ENCODE data around the gene ABAT. TPM values are rescaled to one million over a fixed set of nuclear protein-coding genes. Genes with fewer than 3 reads are reported as not detected.

ABAT gene
- total RNA-seq, 1 donor from 2014 or later = 24.2 TPM

DNA sequence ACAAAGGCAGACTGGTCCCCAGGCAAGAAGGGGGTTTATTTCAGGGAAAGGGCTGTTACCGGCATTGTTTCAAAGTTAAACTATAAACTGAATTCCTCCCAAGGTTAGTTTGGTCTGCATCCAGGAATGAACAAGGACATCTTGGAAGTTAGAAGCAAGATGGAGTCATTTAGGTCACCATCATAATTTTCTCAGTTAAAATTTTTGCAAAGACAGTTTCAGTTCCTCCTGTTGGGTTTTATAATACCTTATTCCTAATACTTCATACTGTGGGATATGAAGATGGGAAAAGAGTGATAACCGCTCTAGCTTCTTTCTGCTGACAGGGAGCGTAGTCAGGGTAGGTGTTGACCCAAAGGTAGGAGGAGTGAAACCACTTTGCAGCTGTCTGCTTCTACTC lies 148.0 kb downstream of the ABAT start:
- intact Hi-C loops (cut with micrococcal nuclease) = no loop called here
- no peak for DNase-seq (ENCODE audit: low spot score)
- no peaks in the 10 kb centered on the region for H3K9me3 Mint-ChIP-seq
- H3K36me3 Mint-ChIP-seq (ENCODE audit: low read depth) = peaks cover 61% of the 10 kb centered on the region
- no peak overlapping the region for H3K4me3 Mint-ChIP-seq (ENCODE audit: low read depth)
- H3K27me3 Mint-ChIP-seq (ENCODE audit: low read depth) = no peaks in the 10 kb centered on the region
- H3K4me1 Mint-ChIP-seq (ENCODE audit: low read depth) = peaks cover 20% of the 10 kb centered on the region
- H3K27ac Mint-ChIP-seq = no peak overlapping the region

DNA sequence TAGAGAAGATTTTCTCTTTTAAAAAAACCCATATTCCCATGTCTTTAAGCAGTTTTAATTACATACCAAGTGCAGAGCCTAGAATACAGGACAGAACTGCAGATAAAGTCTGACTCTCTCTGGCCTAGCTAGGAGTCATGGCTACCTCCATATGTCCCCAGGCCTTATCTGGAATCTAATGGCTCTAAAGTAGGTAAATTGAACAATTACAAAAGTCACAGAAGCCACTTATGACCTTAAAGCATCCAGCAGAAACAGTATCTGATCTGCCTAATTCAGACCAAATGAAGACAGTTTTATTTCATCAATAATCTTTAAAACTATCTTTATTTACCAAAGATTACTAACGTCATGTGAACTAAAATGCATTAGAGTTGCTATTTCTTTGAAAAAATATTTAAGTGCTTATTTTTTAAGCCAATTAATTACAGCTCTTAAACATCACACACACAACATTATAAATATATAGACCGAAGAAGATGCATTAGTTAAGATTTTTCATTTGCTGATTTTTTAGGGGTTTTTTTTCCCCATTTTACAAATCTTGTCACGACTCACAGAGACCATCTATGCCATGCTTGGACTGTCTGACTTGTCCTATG lies 152.0 kb downstream of the ABAT start:
- Mint-ChIP-seq H3K4me3 (ENCODE audit: low read depth) (no peak overlapping the region), H3K27ac (no peak overlapping the region), H3K36me3 (ENCODE audit: low read depth) (peaks cover 62% of the 10 kb centered on the region), H3K4me1 (ENCODE audit: low read depth) (peaks cover 12% of the 10 kb centered on the region), H3K9me3 (no peaks in the 10 kb centered on the region), H3K27me3 (ENCODE audit: low read depth) (no peaks in the 10 kb centered on the region)
- no peak for DNase-seq (ENCODE audit: low spot score)
- intact Hi-C loops (cut with micrococcal nuclease) = no loop called here

DNA sequence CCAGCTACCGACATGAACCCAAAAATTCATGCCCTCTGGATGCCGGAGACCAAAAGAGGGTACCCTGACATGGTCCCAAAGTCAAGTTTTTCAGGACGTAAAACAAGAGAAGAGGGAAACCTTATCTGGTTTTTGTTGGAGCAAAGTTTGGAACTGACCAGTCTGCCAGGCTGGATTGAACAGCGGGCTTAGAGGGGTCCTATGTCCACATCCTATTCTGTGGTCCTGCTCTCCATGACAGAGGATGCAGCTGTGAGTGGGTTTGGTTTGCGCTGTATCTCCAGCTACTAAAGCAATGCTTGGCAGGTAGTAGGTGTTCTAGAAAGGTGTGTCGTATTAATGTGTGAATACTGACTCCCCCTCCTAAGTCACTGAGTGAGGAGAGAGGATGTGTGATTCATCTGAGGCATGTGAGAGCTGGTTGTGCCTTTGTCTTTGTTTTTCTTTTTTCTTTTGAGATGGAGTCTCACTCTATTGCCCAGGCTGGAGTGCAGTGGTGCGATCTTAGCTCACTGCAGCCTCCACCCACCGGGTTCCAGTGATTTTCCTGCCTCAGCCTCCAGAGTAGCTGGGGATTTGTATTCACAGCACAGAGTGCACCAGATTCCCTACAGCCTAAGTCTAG lies 154.2 kb downstream of the ABAT start:
- Mint-ChIP-seq H3K27me3 (ENCODE audit: low read depth) (no peaks in the 10 kb centered on the region), H3K27ac (peak overlapping the region; percentile 40), H3K36me3 (ENCODE audit: low read depth) (peaks cover 60% of the 10 kb centered on the region), H3K9me3 (no peaks in the 10 kb centered on the region), H3K4me1 (ENCODE audit: low read depth) (peaks cover 5% of the 10 kb centered on the region), H3K4me3 (ENCODE audit: low read depth) (no peak overlapping the region)
- DNase-seq (ENCODE audit: low spot score) = no peak
- intact Hi-C loops (cut with micrococcal nuclease) = no loop called here

DNA sequence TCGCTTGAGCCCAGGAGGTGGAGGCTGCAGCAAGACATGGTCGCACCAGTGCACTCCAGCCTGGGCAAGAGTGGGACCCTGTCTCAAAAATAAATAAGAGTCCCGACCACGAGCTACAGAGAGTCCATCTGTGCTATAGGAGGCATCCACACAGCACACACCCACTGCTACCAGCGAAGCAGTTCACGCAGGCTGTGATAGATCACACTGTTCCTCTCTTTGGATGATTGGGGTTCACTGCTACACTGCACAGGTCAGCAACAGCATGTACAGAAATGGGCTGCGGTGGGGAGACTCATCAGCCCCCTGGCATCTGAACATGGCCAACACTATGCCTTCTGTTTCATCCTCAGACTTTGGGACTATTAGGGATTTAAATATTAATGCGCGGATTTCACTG lies 157.0 kb downstream of the ABAT start:
- Mint-ChIP-seq H3K27ac (no peak overlapping the region), H3K4me1 (ENCODE audit: low read depth) (peaks cover 5% of the 10 kb centered on the region), H3K36me3 (ENCODE audit: low read depth) (peaks cover 49% of the 10 kb centered on the region), H3K9me3 (no peaks in the 10 kb centered on the region), H3K4me3 (ENCODE audit: low read depth) (no peak overlapping the region), H3K27me3 (ENCODE audit: low read depth) (no peaks in the 10 kb centered on the region)
- intact Hi-C loops (cut with micrococcal nuclease) = no loop called here
- no peak for DNase-seq (ENCODE audit: low spot score)

DNA sequence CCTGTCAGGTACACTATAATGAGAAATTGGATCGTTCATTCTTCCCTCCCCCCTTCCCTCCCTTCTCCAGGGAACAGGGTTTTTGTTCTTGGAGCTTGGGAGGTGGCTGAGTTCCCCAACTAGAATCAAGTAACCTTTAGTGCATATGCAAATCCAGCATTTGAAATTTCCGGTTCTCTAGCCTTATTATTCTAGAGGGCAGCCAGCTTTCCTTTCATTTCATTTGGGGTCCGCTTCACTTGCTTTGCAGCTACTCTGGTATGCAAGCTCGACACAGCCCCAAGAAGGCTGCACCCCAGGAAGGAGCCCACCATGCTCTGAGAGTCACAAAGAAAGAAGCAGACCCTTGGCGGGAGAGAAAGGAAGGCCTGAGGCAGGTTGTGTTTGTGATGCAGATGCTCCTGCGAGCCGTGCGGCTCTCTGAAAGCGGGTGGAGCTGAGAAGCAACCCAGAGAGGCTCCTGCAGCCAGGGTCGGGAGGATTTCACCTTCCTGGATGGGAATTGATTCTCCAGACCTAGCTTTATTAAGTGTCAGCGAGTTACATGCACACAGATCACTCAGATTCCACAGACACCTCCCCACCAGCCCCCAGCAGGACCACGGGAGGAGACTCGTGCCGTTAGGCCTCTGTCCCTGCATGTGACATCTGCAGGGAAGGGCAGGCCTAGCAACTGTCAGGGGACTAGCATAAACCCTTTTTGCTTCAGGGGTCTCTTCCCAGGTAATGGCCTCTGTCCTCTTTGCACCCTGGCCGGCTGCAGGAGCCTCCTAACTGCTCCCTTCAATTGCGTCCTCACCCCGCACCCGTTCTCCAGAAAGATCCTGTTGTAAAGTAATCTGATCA lies 157.7 kb downstream of the ABAT start:
- intact Hi-C loops (cut with micrococcal nuclease) = no loop called here
- Mint-ChIP-seq H3K4me3 (ENCODE audit: low read depth) (no peak overlapping the region), H3K36me3 (ENCODE audit: low read depth) (peaks cover 49% of the 10 kb centered on the region), H3K27ac (no peak overlapping the region), H3K27me3 (ENCODE audit: low read depth) (no peaks in the 10 kb centered on the region), H3K4me1 (ENCODE audit: low read depth) (peaks cover 5% of the 10 kb centered on the region), H3K9me3 (no peaks in the 10 kb centered on the region)
- DNase-seq (ENCODE audit: low spot score) = no peak

DNA sequence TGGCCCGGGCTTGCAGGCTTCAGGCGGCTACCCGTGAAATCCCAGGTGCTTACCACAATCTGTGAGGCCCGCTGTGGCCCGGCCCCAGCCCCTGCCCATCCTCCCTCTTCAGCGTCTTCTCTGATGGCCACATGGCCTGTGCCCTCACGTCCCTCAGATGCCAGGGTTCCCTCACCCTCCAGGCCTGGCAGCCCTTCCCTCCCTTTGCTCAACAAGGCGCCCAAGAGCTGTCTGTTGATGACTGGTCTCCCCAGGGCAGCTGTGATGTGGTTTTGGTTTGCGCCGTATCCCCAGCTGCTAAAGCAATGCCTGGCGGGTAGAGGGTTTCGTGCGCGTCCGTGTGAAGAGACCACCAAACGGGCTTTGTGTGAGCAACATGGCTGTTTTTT lies 158.3 kb downstream of the ABAT start:
- intact Hi-C loops (cut with micrococcal nuclease) = no loop called here
- no peak for DNase-seq (ENCODE audit: low spot score)
- no peaks in the 10 kb centered on the region for H3K27me3 Mint-ChIP-seq (ENCODE audit: low read depth)
- peaks cover 5% of the 10 kb centered on the region for H3K4me1 Mint-ChIP-seq (ENCODE audit: low read depth)
- peak overlapping the region; percentile 20 for H3K27ac Mint-ChIP-seq
- H3K36me3 Mint-ChIP-seq (ENCODE audit: low read depth) = peaks cover 49% of the 10 kb centered on the region
- no peak overlapping the region for H3K4me3 Mint-ChIP-seq (ENCODE audit: low read depth)
- no peaks in the 10 kb centered on the region for H3K9me3 Mint-ChIP-seq

Other genes with a start within 250 kb of the ABAT start
- not detected in 2 replicates for gene TMEM114, start 84.1 kb upstream of the ABAT start, total RNA-seq
- gene METTL22, start 52.9 kb upstream of the ABAT start, total RNA-seq = 34.9 and 39.0 TPM in 2 replicates
- gene TMEM186, start 123.0 kb downstream of the ABAT start, total RNA-seq = 15.6 and 15.9 TPM in 2 replicates
- gene PMM2, start 123.2 kb downstream of the ABAT start, total RNA-seq = 62.5 and 67.6 TPM in 2 replicates
- 84.4 and 90.8 TPM in 2 replicates for gene CARHSP1, start 194.4 kb downstream of the ABAT start, total RNA-seq
- not detected in 2 replicates for gene LITAFD, start 207.7 kb downstream of the ABAT start, total RNA-seq

Data from activated T-helper 2 cell treated with anti-CD3 and anti-CD28 coated beads, Interferon-gamma antibody, Interleukin-2, Interleukin-4, amounts not matched to agents 10 μg/mL and 5 μg/mL and 100 μg/mL, durations not matched to agents 14 hours and 24 hours and 36 hours (primary cell).